GM12878 (cell line): ENCODE results near the gene NME7. TPM values are rescaled to one million over a fixed set of nuclear protein-coding genes. Genes with fewer than 3 reads are reported as not detected.

Experiments
- ATAC-seq: fragments of 200-7000 bp; cut with Tn5 transposase; 3 replicates; pipeline ENCODE4 v1.9.1; 2020; ENCODE audit warnings: mild to moderate bottlenecking, moderate library complexity
- BruUV-seq: library from RNA; stranded (reverse); fragments of 400-500 nt; replicated peaks from 2 replicates; lab custom pipeline; 2021; lab: Mats Ljungman, UMichigan
- CTCF ChIA-PET: fragments of 300-600 bp; sonication (Branson Sonifier 250); formaldehyde crosslinking; extraction: SDS; loops from one replicate; lab custom pipeline; 2021; ENCODE audit warnings: inconsistent platforms; lab: Yijun Ruan, JAX
- POLR2A ChIA-PET: fragments of 350-600 bp; formaldehyde crosslinking; extraction: SDS; loops from one replicate; lab custom pipeline; 2021; ENCODE audit warnings: inconsistent platforms; lab: Charles Lee
- RAD21 ChIA-PET: fragments of 300-600 bp; sonication (Branson Sonifier 250); formaldehyde crosslinking; loops from one replicate; lab custom pipeline; 2023; ENCODE audit warnings: antibody characterized with exemption; ENCODE audit not compliant: unreplicated experiment; lab: Charles Lee
- SMC1A ChIA-PET: fragments of 300-600 bp; sonication (Branson Sonifier 250); formaldehyde crosslinking; loops from one replicate; lab custom pipeline; 2023; ENCODE audit not compliant: unreplicated experiment, uncharacterized antibody; lab: Charles Lee
- DNase-seq: peaks from one replicate; pipeline ENCODE4 v3.0.0-alpha.2; 2011; ENCODE audit warnings: low read depth, low spot score
- FAIRE-seq: peaks from 3 replicates; lab custom pipeline; 2011; peaks lifted over from hg19 to GRCh38; lab: Jason Lieb, UNC
- H2AFZ ChIP-seq: 2 replicates; pipeline ENCODE4 v1.6.0; 2011; ENCODE audit warnings: low read depth, low read length, control low read depth; ENCODE audit not compliant: control insufficient read depth
- H3K27ac ChIP-seq: 2 replicates; pipeline ENCODE4 v1.5.1; 2011; ENCODE audit warnings: control low read depth; ENCODE audit not compliant: control insufficient read depth, insufficient read depth
- H3K27me3 ChIP-seq, 2 experiments: replicated peaks in 1 of 2; 2 replicates each; pipeline versions ENCODE4 v1.6.0 to v1.6.1; 2011; ENCODE audit warnings: low read length in 1 of 2; ENCODE audit not compliant: control insufficient read depth in 2 of 2, insufficient read depth in 2 of 2
- H3K36me3 ChIP-seq, 2 experiments: 2 replicates each; pipeline ENCODE4 v1.5.1; 2011; ENCODE audit warnings: low read length in 1 of 2; ENCODE audit not compliant: control insufficient read depth in 2 of 2, insufficient read depth in 2 of 2
- H3K4me1 ChIP-seq: 2 replicates; pipeline ENCODE4 v1.6.1; 2011; ENCODE audit warnings: mild to moderate bottlenecking, low read length, moderate library complexity, mixed read lengths; ENCODE audit not compliant: control insufficient read depth, insufficient read depth
- H3K4me2 ChIP-seq: 2 replicates; pipeline ENCODE4 v1.6.0; 2011; ENCODE audit warnings: control low read depth; ENCODE audit not compliant: control insufficient read depth, insufficient read depth
- H3K4me3 ChIP-seq: fragments of 200-600 bp; sonication (generic); 2 replicates; pipeline ENCODE4 v1.5.1; 2016
- H3K79me2 ChIP-seq: 2 replicates; pipeline ENCODE4 v1.6.0; 2011; ENCODE audit warnings: low read length; ENCODE audit not compliant: control insufficient read depth, insufficient read depth
- H3K9ac ChIP-seq: 2 replicates; pipeline ENCODE4 v1.8.0; 2011; ENCODE audit warnings: low read length, control low read depth, mixed read lengths; ENCODE audit not compliant: control insufficient read depth, insufficient read depth
- H3K9me3 ChIP-seq: replicated peaks from 3 replicates; pipeline ENCODE4 v1.5.1; 2011; ENCODE audit warnings: mild to moderate bottlenecking, low read length; ENCODE audit not compliant: control insufficient read depth, insufficient read depth
- H4K20me1 ChIP-seq: 2 replicates; pipeline ENCODE4 v1.6.0; 2011; ENCODE audit not compliant: control insufficient read depth, insufficient read depth
- ATF7 ChIP-seq: fragments of 450-650 bp; IDR thresholded peaks from 2 replicates; pipeline ENCODE4 v1.6.1; 2016; ENCODE audit warnings: low read depth, mild to moderate bottlenecking
- BHLHE40 ChIP-seq, 2 experiments: fragments of 450-650 bp in 1 of 2; IDR thresholded peaks; 2 replicates each; pipeline ENCODE4 v1.6.1; 2011 to 2017; ENCODE audit warnings: low read depth in 2 of 2, borderline replicate concordance in 1 of 2, improper control_type of control experiment in 1 of 2, low read length in 1 of 2, mild to moderate bottlenecking in 1 of 2
- KDM1A ChIP-seq: fragments of 200-600 bp; sonication (generic); IDR thresholded peaks from 2 replicates; pipeline ENCODE4 v1.6.1; 2016; ENCODE audit warnings: borderline replicate concordance
- POLR2AphosphoS2 ChIP-seq: IDR thresholded peaks from 2 replicates; pipeline ENCODE4 v1.6.1; 2011; ENCODE audit warnings: low read depth, mild to moderate bottlenecking, low read length, improper control_type of control experiment, moderate library complexity
- RAD51 ChIP-seq: fragments of 450-650 bp; IDR thresholded peaks from 2 replicates; pipeline ENCODE4 v1.6.1; 2016; ENCODE audit warnings: moderate library complexity, mild to moderate bottlenecking, inconsistent platforms
- RCOR1 ChIP-seq: conservative IDR thresholded peaks from 2 replicates; pipeline ENCODE4 v1.6.1; 2012; ENCODE audit warnings: low read depth, low read length, improper control_type of control experiment
- RUNX3 ChIP-seq: IDR thresholded peaks from 2 replicates; pipeline ENCODE4 v1.6.1; 2012; ENCODE audit warnings: low read length, inconsistent platforms
- TBL1XR1 ChIP-seq: IDR thresholded peaks from 2 replicates; pipeline ENCODE4 v1.6.1; 2012; ENCODE audit warnings: low read depth, low read length, improper control_type of control experiment
- ZNF207 ChIP-seq: fragments of 450-650 bp; IDR thresholded peaks from 2 replicates; pipeline ENCODE4 v1.6.1; 2014; ENCODE audit warnings: antibody characterized with exemption, mild to moderate bottlenecking, borderline replicate concordance
- ZNF24 ChIP-seq: fragments of 450-650 bp; IDR thresholded peaks from 2 replicates; pipeline ENCODE4 v1.6.1; 2017; ENCODE audit warnings: antibody characterized with exemption, mild to moderate bottlenecking
- ZSCAN29 ChIP-seq: fragments of 450-650 bp; IDR thresholded peaks from 2 replicates; pipeline ENCODE4 v1.6.1; 2017; ENCODE audit warnings: mild to moderate bottlenecking, moderate library complexity
- ZZZ3 ChIP-seq: IDR thresholded peaks from 2 replicates; pipeline ENCODE4 v1.6.1; 2011; ENCODE audit warnings: low read depth; ENCODE audit not compliant: control insufficient read depth, insufficient read length
- WGBS: methylation state at CpG from one replicate; pipeline ENCODE4 v1.1.6; 2016; ENCODE audit warnings: low lambda C conversion rate; ENCODE audit not compliant: insufficient replicate concordance, insufficient coverage; ENCODE audit errors: missing lambda C conversion rate; 5-methylcytosine and 5-hydroxymethylcytosine counted together
- in situ Hi-C: fragments of 300-500 bp; cut with MboI; formaldehyde crosslinking; loops from 9 replicates; pipeline ENCODE4 v1.14.3; 2018; ENCODE audit warnings: mixed read lengths
- intact Hi-C: fragments of 100-400 bp; cut with micrococcal nuclease; formaldehyde crosslinking; loops from one replicate; pipeline ENCODE4 v1.14.2; 2022; ENCODE audit not compliant: unreplicated experiment
- polyA plus RNA-seq, 11 experiments: library from polyadenylated mRNA; depleted of rRNA in 4 of 11; unstranded in 6 of 11; stranded (reverse) in 5 of 11; fragments of >200 nt; fragmentation: Nextera tagmentation in 4 of 11; fragmentation: Illumina TruSeq in 1 of 11; extraction: Ambion mirVana in 4 of 11; extraction: Trizol in 1 of 11; gene quantifications; 1 replicate in 1 of 11; 2 replicates in 10 of 11; pipeline versions ENCODE4 v1.2.1 to v1.2.3, GENCODE V29; 2011 to 2016; ENCODE audit warnings: inconsistent platforms in 2 of 11, missing spikeins in 2 of 11, low read depth in 1 of 11
- total RNA-seq, 4 experiments: library from RNA; depleted of rRNA in 3 of 4; stranded (reverse); fragments of >200 nt in 3 of 4; fragmentation: Illumina TruSeq in 1 of 4; extraction: Trizol in 1 of 4; gene quantifications; 2 replicates each; pipeline versions ENCODE4 v1.2.1 to v1.2.3, GENCODE V29; 2013 to 2021
- TF ChIP-seq, protein P1 (sequence below): fragments of 150-350 bp; IDR thresholded peaks from 2 replicates; pipeline ENCODE4 v1.6.1; 2016; ENCODE audit warnings: low read depth, low read length
- TF ChIP-seq, protein P2 (sequence below): fragments of 450-650 bp; IDR thresholded peaks from 2 replicates; pipeline ENCODE4 v1.6.1; 2017; ENCODE audit warnings: mild to moderate bottlenecking
- TF ChIP-seq, protein P3 (sequence below): IDR thresholded peaks from 2 replicates; pipeline ENCODE4 v1.6.1; 2011; ENCODE audit warnings: borderline replicate concordance, low read depth, mild to moderate bottlenecking, moderate library complexity, mixed read lengths, low read length; ENCODE audit not compliant: insufficient read depth; ENCODE audit errors: extremely low read length

Gene NME7
- total and polyA plus RNA-seq, 10 of the 15 experiments (the other 5 are each of a cell fraction or from before 2014, with no cell fraction given), result 1.5 to 15.6 (median 7.2) TPM

DNA sequence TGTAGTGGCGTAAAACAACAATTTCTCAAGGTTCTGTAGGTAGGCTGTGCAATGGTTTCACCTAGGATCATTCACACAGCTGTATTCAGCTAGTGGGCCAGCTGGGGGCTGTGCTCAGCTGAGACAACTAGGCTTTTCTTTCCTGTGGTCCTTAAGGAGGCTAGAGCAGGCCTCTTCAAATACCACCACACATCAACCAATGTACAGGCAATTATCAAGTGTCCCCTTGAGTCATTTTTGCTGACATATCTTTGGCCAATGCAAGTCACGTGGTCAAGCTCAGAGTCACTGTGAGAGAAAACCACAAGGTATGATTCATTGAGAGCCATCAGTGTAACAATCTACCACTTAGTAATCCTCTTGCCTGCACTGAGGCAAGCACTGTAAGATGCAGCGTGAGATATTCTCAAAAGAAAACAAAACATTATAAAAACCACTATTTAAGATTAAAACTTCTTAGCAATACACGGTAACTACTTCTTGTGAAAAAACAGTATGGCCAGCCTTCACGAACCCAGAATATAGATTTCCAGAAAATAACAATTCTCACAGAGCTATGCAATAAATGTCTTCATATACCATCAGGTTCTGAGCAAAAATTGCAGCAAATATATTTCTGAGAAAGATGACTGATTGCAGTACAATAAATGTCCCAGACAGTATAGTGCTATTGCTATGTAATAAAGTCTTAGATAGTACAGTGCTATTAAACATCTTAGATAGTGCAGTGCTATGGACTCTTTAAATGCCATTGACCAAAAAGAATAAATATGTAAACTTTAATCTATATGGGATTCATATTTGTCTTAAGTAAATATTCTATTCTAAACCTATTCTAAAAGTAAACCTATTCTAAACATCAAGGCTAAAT lies 55.3 kb downstream of the NME7 start:
- H3K4me3 ChIP-seq, result no peak overlapping the region
- intact Hi-C loops (no loop called here), in situ Hi-C loops (no loop called here)
- ATAC-seq (peak; percentile 83), FAIRE-seq (no peak), DNase-seq (peak; percentile 9)
- TF ChIP-seq KDM1A, result no peak
- TF ChIP-seq TBL1XR1, result no peak
- TF ChIP-seq RAD51, result peak; percentile 94
- no peak for TF ChIP-seq RCOR1
- TF ChIP-seq ZNF207, result no peak
- TF ChIP-seq ZZZ3, result no peak
- no peak for TF ChIP-seq ZNF24
- TF ChIP-seq, protein P1, sequence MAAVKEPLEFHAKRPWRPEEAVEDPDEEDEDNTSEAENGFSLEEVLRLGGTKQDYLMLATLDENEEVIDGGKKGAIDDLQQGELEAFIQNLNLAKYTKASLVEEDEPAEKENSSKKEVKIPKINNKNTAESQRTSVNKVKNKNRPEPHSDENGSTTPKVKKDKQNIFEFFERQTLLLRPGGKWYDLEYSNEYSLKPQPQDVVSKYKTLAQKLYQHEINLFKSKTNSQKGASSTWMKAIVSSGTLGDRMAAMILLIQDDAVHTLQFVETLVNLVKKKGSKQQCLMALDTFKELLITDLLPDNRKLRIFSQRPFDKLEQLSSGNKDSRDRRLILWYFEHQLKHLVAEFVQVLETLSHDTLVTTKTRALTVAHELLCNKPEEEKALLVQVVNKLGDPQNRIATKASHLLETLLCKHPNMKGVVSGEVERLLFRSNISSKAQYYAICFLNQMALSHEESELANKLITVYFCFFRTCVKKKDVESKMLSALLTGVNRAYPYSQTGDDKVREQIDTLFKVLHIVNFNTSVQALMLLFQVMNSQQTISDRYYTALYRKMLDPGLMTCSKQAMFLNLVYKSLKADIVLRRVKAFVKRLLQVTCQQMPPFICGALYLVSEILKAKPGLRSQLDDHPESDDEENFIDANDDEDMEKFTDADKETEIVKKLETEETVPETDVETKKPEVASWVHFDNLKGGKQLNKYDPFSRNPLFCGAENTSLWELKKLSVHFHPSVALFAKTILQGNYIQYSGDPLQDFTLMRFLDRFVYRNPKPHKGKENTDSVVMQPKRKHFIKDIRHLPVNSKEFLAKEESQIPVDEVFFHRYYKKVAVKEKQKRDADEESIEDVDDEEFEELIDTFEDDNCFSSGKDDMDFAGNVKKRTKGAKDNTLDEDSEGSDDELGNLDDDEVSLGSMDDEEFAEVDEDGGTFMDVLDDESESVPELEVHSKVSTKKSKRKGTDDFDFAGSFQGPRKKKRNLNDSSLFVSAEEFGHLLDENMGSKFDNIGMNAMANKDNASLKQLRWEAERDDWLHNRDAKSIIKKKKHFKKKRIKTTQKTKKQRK, result no peak
- 0 out of 2 replicates have a peak, but pooled peaks have one; percentile 19 for TF ChIP-seq ATF7
- TF ChIP-seq BHLHE40 (IDR thresholded peaks at IDR 0.05; ENCODE audit: borderline replicate concordance in 1 of 2, low read depth in 2 of 2, low read length in 1 of 2), result peak in 1 of 2 experiments; percentile 16; a peak in 1 of 4 replicates
- TF ChIP-seq, protein P2, sequence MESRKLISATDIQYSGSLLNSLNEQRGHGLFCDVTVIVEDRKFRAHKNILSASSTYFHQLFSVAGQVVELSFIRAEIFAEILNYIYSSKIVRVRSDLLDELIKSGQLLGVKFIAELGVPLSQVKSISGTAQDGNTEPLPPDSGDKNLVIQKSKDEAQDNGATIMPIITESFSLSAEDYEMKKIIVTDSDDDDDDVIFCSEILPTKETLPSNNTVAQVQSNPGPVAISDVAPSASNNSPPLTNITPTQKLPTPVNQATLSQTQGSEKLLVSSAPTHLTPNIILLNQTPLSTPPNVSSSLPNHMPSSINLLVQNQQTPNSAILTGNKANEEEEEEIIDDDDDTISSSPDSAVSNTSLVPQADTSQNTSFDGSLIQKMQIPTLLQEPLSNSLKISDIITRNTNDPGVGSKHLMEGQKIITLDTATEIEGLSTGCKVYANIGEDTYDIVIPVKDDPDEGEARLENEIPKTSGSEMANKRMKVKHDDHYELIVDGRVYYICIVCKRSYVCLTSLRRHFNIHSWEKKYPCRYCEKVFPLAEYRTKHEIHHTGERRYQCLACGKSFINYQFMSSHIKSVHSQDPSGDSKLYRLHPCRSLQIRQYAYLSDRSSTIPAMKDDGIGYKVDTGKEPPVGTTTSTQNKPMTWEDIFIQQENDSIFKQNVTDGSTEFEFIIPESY, result no peak
- TF ChIP-seq, protein P3, sequence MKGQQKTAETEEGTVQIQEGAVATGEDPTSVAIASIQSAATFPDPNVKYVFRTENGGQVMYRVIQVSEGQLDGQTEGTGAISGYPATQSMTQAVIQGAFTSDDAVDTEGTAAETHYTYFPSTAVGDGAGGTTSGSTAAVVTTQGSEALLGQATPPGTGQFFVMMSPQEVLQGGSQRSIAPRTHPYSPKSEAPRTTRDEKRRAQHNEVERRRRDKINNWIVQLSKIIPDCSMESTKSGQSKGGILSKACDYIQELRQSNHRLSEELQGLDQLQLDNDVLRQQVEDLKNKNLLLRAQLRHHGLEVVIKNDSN, result peak; percentile 43
- no peak for TF ChIP-seq POLR2AphosphoS2
- TF ChIP-seq ZSCAN29, result no peak
- TF ChIP-seq RUNX3, result peak; percentile 61
- H3K36me3 ChIP-seq, result no peaks in the 10 kb centered on the region; a peak in 1 of 4 replicates
- ChIA-PET CTCF (interaction anchor here (1.0 kb wide), 1 partner anchor 9 kb away, joined by 3 read pairs; no protein-coding TSS in a partner anchor), POLR2A (no interaction called here), SMC1A (interaction anchor here (1.0 kb wide), 2 partner anchors 10 to 13 kb away, joined by 3 read pairs; no protein-coding TSS in a partner anchor), RAD21 (interaction anchor here (1.0 kb wide), 1 partner anchor 11 kb away, joined by 4 read pairs; no protein-coding TSS in a partner anchor)
- H3K4me2 ChIP-seq, result no peak overlapping the region
- H3K9me3 ChIP-seq, result no peaks in the 10 kb centered on the region
- H3K4me1 ChIP-seq, result no peaks in the 10 kb centered on the region
- H3K27me3 ChIP-seq, result no peaks in the 10 kb centered on the region
- BruUV-seq, result no TSS peak
- no peak overlapping the region for H3K9ac ChIP-seq
- H3K79me2 ChIP-seq, result no peaks in the 10 kb centered on the region
- no peak overlapping the region for H3K27ac ChIP-seq
- no peak overlapping the region for H2AFZ ChIP-seq
- WGBS, result 66% methylated on average over 5 of the region's 5 CpGs
- no peaks in the 10 kb centered on the region for H4K20me1 ChIP-seq
